ENCODE data around the gene CPEB4.

The CPEB4 gene

GRCh38 chr5:173884402-173885053 is 3.6 kb upstream of the CPEB4 start:
- peak in 1 of 2 donors; percentile 22 for DNase-seq (ENCODE audit: extremely low read depth in 1 of 2, low read depth in 1 of 2)

DNA sequence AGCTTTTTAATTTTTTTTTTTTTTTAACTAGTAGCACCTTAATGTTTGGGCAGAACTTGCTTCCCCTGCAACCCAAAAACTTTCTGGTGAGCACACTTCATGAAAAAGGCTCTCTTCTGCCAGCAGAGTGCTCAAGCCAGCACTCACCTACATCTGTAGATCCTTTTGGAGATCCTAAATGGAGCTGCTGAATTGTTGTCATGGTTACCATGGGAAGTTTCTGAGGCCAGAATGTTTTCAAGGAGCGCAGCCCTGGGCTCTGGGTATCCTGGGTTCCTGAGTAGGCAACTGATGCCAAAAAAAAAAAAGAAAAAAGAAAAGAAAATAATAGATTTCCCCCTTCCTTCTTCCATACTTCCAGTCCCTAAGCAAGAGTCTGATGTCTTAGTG is 3.1 kb upstream of the CPEB4 start:
- DNase-seq (ENCODE audit: extremely low read depth in 1 of 2, low read depth in 1 of 2), result no peak

- DNase-seq (ENCODE audit: extremely low read depth in 1 of 2, low read depth in 1 of 2), result no peak
These were observed 2.6 kb upstream of the CPEB4 start for GRCh38 chr5:173885475-173886010.

GRCh38 chr5:173886150-173886549 is 2.0 kb upstream of the CPEB4 start:
- DNase-seq (ENCODE audit: extremely low read depth in 1 of 2, low read depth in 1 of 2), result no peak

DNA sequence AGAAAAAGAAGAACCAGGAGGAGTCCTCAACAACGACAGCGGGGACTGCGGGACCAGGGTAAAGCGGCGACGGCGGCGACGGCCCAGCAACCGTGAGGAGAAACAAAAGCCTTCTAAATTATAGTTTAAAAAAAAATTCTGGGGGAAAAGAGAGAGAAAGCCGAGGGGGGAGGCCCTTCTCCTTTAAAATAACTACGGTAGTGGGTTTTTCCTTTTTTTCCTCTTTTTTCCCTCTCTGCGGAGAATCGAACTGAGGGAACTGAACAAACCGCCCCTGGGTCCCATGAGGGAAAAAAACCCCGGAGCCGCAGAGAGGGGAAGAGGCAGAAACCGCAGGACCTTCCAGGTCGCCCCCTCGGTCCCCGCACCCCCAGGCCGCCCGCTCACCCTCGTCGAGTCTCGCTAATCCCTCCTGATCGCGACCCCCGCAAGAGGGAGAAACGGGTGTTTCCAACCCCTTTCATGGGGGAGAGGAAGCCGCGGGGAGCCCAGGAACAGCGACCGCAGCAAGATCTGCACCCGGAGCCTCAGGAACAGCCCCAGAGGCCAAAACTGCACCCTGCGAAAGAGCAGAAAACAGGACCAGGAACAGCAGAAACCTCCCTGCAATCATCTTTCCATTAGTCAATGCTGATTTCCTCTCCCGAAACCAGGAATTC is 453 bp downstream of the CPEB4 start:
- no peak for DNase-seq (ENCODE audit: extremely low read depth in 1 of 2, low read depth in 1 of 2)

GRCh38 chr5:173890195-173890991 is 2.2 kb downstream of the CPEB4 start:
- DNase-seq (ENCODE audit: extremely low read depth in 1 of 2, low read depth in 1 of 2), result no peak

DNA sequence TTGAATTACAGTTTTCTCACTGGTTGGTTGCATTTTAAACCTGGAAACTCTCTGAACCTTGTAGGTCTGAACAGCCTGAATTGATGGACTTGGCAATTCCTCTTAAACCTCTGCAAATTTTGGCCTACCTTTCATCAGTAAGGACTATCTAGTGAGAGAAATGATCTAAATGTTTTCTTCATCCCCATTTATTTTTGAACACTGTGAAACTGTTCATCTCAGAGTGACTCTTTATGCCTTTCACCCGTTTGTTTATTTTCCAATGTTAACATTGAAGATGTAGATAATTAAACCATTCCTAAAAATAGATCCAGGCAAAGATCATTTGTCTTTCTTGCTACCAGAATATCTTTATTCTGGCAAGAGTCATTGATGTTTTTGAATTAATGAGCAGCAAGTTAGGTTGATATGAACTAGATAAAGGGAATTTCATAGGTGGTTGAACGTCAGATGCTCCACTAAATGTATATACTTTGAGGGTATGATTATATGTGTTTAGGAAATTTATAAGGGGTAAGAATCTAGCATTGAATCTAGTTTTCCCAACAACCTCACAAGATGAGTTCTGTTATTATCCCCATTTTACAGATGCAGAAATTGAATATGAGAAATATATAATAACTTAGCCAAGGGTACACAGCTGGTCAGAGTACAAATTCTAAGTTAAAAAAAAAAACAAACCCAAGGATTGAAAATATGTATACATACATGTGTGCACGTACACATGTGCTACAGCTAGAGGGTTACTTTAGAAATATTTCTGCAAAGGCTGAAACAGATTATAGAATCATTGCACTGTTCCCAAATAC is 3.4 kb downstream of the CPEB4 start:
- DNase-seq (ENCODE audit: extremely low read depth in 1 of 2, low read depth in 1 of 2), result no peak

- DNase-seq (ENCODE audit: extremely low read depth in 1 of 2, low read depth in 1 of 2), result no peak
These were observed 5.0 kb downstream of the CPEB4 start for GRCh38 chr5:173893192-173893561.

GRCh38 chr5:173895401-173896165 is 7.4 kb downstream of the CPEB4 start:
- no peak for DNase-seq (ENCODE audit: extremely low read depth in 1 of 2, low read depth in 1 of 2)

- DNase-seq (ENCODE audit: extremely low read depth in 1 of 2, low read depth in 1 of 2), result no peak
These were observed 8.5 kb downstream of the CPEB4 start for GRCh38 chr5:173896631-173897030.

DNA sequence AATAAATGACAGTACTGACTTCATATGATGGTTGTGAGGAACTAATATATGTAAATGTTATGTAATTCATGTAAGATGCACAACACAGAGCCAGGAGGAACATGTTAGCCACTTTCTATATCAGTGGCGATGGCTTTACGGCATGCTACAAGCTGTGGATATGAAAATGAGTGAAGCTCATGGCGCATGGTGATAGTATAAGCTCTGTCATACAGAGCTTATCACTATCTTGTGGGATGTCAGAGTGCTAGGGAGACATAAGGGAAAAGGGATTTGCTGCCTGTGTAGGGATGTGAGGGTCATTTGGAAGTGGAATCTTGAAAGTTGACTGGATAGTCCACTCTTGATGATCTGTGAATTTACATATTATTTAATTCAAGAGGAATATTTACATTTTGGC is 13.6 kb downstream of the CPEB4 start:
- no peak for DNase-seq (ENCODE audit: extremely low read depth in 1 of 2, low read depth in 1 of 2)

DNA sequence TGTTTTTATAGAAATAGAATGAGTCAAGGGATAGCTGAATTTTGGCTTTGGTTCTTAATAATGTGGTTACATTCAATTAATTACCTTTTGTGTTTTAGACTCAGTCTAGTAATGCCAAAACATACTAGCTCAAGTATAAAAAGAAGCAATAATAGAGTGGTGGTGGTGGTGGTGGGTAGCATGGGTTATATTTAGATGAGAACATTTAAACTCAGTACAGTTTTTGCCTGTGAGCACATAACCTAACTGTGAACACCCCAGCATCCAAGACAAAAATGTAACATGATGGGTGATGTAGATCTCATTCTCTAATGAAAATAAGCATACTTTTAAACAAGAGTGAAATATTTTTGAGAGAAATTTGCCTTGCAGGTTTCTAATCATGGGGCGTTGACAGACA is 14.2 kb downstream of the CPEB4 start:
- no peak for DNase-seq (ENCODE audit: extremely low read depth in 1 of 2, low read depth in 1 of 2)

- DNase-seq (ENCODE audit: extremely low read depth in 1 of 2, low read depth in 1 of 2), result no peak
These were observed 14.6 kb downstream of the CPEB4 start for GRCh38 chr5:173902743-173903142.

GRCh38 chr5:173903396-173904140 is 15.4 kb downstream of the CPEB4 start:
- no peak for DNase-seq (ENCODE audit: extremely low read depth in 1 of 2, low read depth in 1 of 2)

DNA sequence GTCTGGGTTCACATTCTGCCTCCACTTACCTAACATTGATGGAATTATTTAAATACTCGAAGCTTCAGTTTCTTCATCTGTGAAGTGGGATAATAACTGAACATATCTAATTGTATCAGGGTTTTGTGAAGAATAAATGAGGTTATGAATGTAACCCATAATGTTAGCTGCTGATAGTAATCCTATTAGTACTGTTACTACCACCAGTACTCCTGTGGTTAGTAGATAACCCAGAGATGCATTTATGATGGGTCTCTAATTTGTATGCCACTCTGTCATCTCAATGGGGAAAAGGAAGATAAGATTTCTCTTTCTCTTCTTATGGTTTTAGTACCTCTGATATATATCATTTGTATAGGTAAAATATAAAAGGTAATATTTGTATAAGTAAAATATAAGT is 16.0 kb downstream of the CPEB4 start:
- no peak for DNase-seq (ENCODE audit: extremely low read depth in 1 of 2, low read depth in 1 of 2)

GRCh38 chr5:173907284-173907683 is 19.1 kb downstream of the CPEB4 start:
- DNase-seq (ENCODE audit: extremely low read depth in 1 of 2, low read depth in 1 of 2), result no peak

GRCh38 chr5:173907686-173908371 is 19.7 kb downstream of the CPEB4 start:
- no peak for DNase-seq (ENCODE audit: extremely low read depth in 1 of 2, low read depth in 1 of 2)

DNA sequence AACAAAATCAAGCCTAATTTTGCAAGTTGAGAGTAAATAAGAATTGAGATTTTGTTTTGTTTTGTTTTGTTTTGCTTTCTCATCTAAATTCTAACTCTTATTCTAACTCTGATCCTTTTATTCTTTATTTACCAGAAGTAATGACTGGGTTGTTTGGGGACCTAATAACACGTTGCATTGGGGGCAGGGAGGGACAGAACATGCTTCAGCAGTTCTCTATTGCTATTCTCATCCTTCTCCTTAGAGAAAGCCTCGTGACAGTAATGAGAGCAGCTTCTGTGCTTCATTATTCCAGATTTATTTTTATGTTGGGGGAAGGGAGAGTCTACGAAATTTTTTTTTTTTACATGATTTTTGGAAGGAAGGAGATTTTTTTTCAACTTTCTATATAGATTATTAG is 21.1 kb downstream of the CPEB4 start:
- no peak for DNase-seq (ENCODE audit: extremely low read depth in 1 of 2, low read depth in 1 of 2)

GRCh38 chr5:173910215-173910614 is 22.1 kb downstream of the CPEB4 start:
- no peak for DNase-seq (ENCODE audit: extremely low read depth in 1 of 2, low read depth in 1 of 2)
